C1 segment of cervical spinal cord (tissue), 14 donors: ENCODE data around the gene CEP152.

Experiments
- DNase-seq, 14 donors: peaks; one replicate each; lab custom pipeline; 2025; lab: John Stamatoyannopoulos, UW

Gene CEP152

DNA sequence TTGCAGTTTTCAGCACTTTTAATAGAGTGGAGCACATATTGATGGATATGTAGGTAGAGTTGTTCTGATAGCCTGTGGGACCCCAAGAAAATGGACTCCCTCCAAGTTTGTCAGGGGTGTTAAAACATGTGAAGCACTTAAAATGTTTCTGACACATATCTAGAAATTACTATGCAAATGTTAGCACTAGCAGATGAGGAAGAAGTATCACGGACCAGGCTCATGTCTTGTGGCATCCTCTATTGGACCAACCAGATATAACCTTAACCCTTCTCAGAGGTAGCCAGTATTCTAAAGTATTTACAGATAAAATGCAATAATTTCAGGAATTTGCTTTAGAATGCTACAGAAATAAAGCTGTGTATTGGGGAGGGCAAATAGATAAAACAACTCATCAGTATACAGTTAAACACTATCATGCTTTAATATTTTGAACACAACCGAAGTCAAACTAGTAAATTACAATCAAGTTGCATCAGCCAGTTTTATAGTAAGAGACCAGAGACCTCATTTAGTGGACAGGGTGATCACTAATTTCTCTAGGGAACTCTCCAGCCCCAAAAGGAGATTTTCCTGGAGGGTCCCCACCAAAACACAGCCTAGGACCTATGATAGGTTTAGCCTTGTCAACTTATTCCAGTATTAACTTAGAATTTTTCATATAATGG lies 108.2 kb downstream of the CEP152 start:
- no peak for DNase-seq

DNA sequence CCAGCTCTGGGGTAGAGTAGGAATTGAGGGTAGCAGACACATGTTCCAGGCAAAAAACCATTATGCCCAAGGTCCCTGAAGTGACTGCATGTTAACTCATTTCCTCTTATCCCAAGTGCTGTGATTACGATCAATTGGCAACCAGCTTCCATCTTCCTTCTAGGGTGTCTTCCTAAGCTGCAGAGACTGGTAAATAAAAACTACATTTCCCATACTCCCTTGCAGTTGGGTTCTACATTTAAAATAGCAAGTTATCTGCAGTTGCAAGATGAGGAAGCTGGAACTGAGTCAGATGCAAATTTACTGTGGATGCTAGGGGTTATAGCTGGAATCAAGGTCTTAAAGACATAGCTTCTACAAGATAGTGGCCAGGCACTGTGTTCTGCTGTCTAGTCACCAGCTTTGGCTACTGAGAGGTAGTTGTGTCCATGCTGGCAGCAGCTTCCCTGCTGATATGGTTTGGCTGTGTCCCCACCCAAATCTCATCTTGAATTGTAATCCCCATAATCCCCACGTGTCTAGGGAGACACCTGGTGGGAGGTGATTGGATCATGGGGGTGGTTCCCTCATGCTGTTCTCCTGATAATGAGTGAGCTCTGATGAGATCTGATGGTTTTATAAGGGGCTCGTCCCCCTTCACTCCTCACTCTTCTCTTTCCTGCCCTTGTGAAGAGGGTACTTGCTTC lies 114.1 kb downstream of the CEP152 start:
- no peak for DNase-seq

DNA sequence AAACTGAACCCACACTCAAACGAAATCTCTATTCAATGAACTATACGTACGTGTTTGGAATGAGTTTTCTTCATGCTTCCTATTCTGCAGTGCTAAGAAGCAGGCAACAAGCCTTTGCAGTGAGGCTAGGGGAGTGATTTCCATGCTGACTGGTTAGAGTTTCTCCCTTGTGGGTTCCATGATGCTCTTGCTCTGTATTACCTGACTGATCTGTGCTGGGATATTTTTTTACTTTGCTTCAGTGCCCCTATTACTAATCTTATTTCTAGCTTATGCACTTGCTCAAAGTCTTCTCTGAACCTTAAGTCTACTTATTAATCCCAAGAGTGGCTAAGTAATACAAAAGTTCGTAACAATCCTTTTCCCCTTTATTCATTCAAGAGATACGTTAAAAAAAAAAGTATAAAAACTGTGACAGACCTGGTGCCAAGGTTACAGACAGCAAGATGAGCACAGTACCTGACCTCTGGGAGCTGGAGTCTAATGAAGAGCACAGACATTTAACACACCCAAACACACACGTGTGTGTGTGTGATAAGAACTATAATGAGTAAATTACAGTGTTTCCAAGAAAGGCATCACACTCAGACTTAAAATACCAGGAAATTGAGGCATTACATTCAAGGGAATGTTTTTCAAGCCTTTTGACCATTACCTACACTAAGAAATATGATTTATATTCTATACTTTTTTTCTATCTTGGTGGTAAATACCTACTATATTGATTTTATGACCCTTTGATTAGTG lies 114.9 kb downstream of the CEP152 start:
- DNase-seq, result no peak

DNA sequence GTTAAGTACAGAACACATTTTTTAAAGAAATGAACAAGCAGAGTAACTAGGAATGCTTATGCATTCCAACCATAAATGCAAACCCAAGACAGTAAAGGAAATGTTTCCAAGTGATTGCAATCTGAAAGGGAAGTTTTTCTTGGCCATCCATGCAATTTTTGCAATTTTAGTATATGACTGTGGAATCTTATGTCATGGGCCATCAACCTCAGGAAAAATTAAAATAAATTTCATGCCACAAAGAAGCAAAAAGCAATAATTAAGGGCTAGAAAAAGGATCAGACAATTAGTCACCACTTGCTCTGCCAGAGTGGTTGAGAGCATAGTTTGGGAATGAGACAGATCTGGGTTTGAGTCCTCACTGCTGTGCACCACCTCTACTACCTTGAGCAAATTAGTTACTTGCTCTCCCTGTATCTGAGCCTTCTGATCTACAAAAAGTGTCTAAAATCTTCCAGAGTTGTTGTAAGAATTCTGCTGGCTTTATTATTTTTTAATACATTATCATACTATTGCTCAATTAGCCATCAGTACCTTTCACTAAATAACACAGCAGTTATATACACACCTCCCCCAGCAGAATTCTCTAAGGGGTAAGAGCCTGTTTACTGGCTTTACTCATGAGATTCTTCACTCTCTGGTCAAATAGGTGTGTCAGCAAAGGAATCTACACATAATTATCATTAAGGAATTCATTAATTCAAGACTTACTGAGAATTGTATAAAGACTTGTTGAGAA lies 115.6 kb downstream of the CEP152 start:
- no peak for DNase-seq

DNA sequence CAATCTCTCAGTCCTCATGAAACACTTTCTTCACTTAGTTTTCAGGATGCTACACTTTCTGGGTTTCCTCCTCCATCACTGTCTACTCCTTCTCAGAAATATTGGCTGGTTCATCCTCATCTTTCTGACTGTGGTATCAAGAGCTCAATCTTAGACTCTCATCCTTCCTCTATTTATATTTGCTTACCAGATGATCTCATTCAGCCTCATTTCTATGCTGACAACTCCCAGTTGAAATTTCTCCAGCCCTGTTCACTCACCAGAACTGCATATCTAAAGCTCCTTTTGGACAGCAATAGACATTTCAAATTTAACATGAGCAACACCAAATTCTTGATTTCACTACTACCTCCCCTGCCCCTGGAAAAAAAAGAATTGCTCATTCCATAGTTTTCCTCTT lies 117.4 kb downstream of the CEP152 start:
- no peak for DNase-seq

DNA sequence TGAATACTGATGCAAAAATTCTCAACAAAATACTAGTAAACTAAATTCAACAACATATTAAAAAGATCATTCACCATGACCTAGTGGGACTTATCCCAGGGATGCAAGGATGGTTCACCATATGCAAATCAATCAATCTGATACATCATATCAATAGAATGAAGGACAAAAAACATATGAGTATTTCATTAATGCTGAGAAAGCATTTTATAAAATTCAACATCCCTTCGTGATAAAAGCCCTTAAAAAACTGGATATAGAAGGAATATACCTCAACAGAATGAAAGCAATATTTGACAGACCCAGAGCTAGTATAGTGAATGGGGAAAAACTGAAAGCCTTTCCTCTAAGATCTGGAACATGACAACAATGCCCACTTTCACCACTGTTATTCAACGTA lies 122.4 kb downstream of the CEP152 start:
- DNase-seq, result no peak
